Progenitor cell of endocrine pancreas (in vitro differentiated cells): ENCODE measurements around the gene TMEM132D. TPM values are rescaled to one million over a fixed set of nuclear protein-coding genes. Genes with fewer than 3 reads are reported as not detected.

Experiments used
- DNase-seq: peaks from one replicate; pipeline ENCODE4 v3.0.0; 2021; ENCODE audit warnings: low spot score; ENCODE audit not compliant: unreplicated experiment
- H3K27ac Mint-ChIP-seq: 2 replicates; pipeline ENCODE4 v1.8.0; 2021; ENCODE audit warnings: mild to moderate bottlenecking, moderate library complexity, mixed read lengths
- H3K27me3 Mint-ChIP-seq: 2 replicates; pipeline ENCODE4 v1.8.0; 2021; ENCODE audit warnings: mixed read lengths
- H3K36me3 Mint-ChIP-seq: 2 replicates; pipeline ENCODE4 v1.8.0; 2022; ENCODE audit warnings: mixed read lengths; ENCODE audit not compliant: insufficient read depth
- H3K4me1 Mint-ChIP-seq: 2 replicates; pipeline ENCODE4 v1.8.0; 2021; ENCODE audit warnings: low read depth, mixed read lengths
- H3K4me3 Mint-ChIP-seq: 2 replicates; pipeline ENCODE4 v1.8.0; 2021; ENCODE audit warnings: low read depth, mild to moderate bottlenecking, moderate library complexity, mixed read lengths
- H3K9me3 Mint-ChIP-seq: 2 replicates; pipeline ENCODE4 v1.8.0; 2021; ENCODE audit warnings: low read depth, mixed read lengths
- CTCF ChIP-seq: fragments of 200-600 bp; sonication (generic); IDR thresholded peaks from one replicate; pipeline ENCODE4 v1.5.0; 2021; ENCODE audit warnings: antibody characterized with exemption, mild to moderate bottlenecking; ENCODE audit not compliant: unreplicated experiment
- total RNA-seq: library from RNA; stranded (reverse); gene quantifications from 2 replicates; pipeline ENCODE4 v1.2.1, GENCODE V29; 2021

Gene TMEM132D
- total RNA-seq, 1 donor from 2014 or later: 0.46 TPM

DNA sequence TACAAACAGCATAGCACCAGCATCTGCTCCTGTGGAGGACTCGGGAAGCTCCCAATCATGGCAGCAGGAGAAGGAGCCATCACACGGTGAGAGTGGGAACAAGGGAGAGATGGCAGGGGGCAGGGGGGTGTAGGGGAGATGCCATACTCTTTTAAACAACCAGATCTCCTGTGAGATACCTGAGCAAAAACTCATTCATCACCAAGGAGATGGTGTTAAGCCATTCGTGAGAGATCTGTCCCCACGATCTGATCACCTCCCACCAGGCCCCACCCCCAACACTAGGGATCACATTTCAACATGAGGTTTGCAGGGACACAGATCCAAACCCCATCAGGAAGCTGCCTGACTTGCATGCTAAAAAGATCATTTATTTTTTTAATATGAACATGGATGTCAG lies 499.3 kb downstream of the TMEM132D start:
- Mint-ChIP-seq H3K36me3 (no peaks in the 10 kb centered on the region), H3K27ac (no peak overlapping the region), H3K4me3 (no peak overlapping the region), H3K4me1 (peaks cover 4% of the 10 kb centered on the region), H3K27me3 (peaks cover 38% of the 10 kb centered on the region), H3K9me3 (peaks cover 1% of the 10 kb centered on the region)
- DNase-seq: no peak
- no peak for TF ChIP-seq CTCF

- no peak overlapping the region for H3K4me3 Mint-ChIP-seq
- DNase-seq: no peak
- no peak for TF ChIP-seq CTCF
- H3K36me3 Mint-ChIP-seq: no peaks in the 10 kb centered on the region
- H3K27me3 Mint-ChIP-seq: peaks cover 33% of the 10 kb centered on the region
- peaks cover 4% of the 10 kb centered on the region for H3K4me1 Mint-ChIP-seq
- peaks cover 6% of the 10 kb centered on the region for H3K9me3 Mint-ChIP-seq
- no peak overlapping the region for H3K27ac Mint-ChIP-seq
Measured at GRCh38 chr12:129401572-129401971, 502.3 kb downstream of the TMEM132D start.

GRCh38 chr12:129394177-129394825 lies 509.5 kb downstream of the TMEM132D start:
- no peak for DNase-seq
- H3K27ac Mint-ChIP-seq: no peak overlapping the region
- H3K4me3 Mint-ChIP-seq: no peak overlapping the region
- no peak for TF ChIP-seq CTCF
- peaks cover 2% of the 10 kb centered on the region for H3K9me3 Mint-ChIP-seq
- H3K36me3 Mint-ChIP-seq: no peaks in the 10 kb centered on the region
- H3K27me3 Mint-ChIP-seq: peaks cover 7% of the 10 kb centered on the region
- H3K4me1 Mint-ChIP-seq: no peaks in the 10 kb centered on the region

- H3K27me3 Mint-ChIP-seq: peaks cover 7% of the 10 kb centered on the region
- no peak for TF ChIP-seq CTCF
- H3K9me3 Mint-ChIP-seq: no peaks in the 10 kb centered on the region
- no peaks in the 10 kb centered on the region for H3K36me3 Mint-ChIP-seq
- H3K4me3 Mint-ChIP-seq: no peak overlapping the region
- no peaks in the 10 kb centered on the region for H3K4me1 Mint-ChIP-seq
- DNase-seq: no peak
- no peak overlapping the region for H3K27ac Mint-ChIP-seq
Measured at GRCh38 chr12:129393357-129393937, 510.4 kb downstream of the TMEM132D start.

DNA sequence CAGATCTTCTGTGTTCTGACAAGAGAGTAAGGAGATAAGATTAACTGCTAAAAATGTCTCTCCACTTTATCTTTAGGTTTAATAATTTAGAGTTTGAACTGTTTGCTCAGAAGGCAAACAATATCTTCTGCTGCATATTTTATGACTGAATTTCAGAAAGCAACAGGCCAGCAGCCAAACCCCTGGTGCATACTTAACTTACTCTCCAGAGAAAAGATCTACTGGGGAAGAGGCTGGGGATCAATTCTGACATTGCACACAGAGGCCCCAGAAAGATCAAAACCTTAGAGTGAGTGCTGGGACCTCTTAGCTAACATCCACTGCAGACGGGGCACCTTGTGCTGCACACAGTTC lies 518.2 kb downstream of the TMEM132D start:
- Mint-ChIP-seq H3K36me3 (no peaks in the 10 kb centered on the region), H3K9me3 (no peaks in the 10 kb centered on the region), H3K4me3 (no peak overlapping the region), H3K4me1 (peaks cover 7% of the 10 kb centered on the region), H3K27me3 (peaks cover 4% of the 10 kb centered on the region), H3K27ac (no peak overlapping the region)
- no peak for TF ChIP-seq CTCF
- DNase-seq: no peak
